Fibroblast of skin of left quadriceps (primary cell): ENCODE measurements around the gene SCG2.
"Not testable (repeated sequence)": the region's sequence is repeated elsewhere in the genome, so short reads cannot be mapped to it uniquely, and the experiment has no call there.

Source experiments
- DNase-seq, 2 experiments: peaks; one replicate each; pipeline ENCODE4 v3.0.0-alpha.2; 2013; ENCODE audit warnings: low read depth in 2 of 2

Gene SCG2

GRCh38 chr2:223613017-223613950, 11.1 kb upstream of the SCG2 start:
- peak; percentile 92 to 93 for DNase-seq

- DNase-seq, result no peak
These were observed 10.3 kb upstream of the SCG2 start for GRCh38 chr2:223612501-223612900.

GRCh38 chr2:223611061-223611460, 8.9 kb upstream of the SCG2 start:
- no peak for DNase-seq

GRCh38 chr2:223607476-223607875, 5.3 kb upstream of the SCG2 start:
- no peak for DNase-seq

- DNase-seq, result no peak
These were observed 4.8 kb upstream of the SCG2 start for GRCh38 chr2:223606946-223607345.

GRCh38 chr2:223604231-223604630, 2.1 kb upstream of the SCG2 start:
- no peak for DNase-seq

- DNase-seq, result no peak
These were observed 811 bp upstream of the SCG2 start for GRCh38 chr2:223602972-223603371.

- DNase-seq, result no peak
These were observed 1.1 kb downstream of the SCG2 start for GRCh38 chr2:223601018-223601417.

GRCh38 chr2:223599640-223600380, 2.4 kb downstream of the SCG2 start:
- DNase-seq, result peak; percentile 47 to 51

GRCh38 chr2:223598994-223599639, 3.0 kb downstream of the SCG2 start:
- DNase-seq, result peak; percentile 84 to 86

GRCh38 chr2:223597076-223597475, 5.1 kb downstream of the SCG2 start:
- DNase-seq, result peak; percentile 63 to 67

- DNase-seq, result no peak
These were observed 6.0 kb downstream of the SCG2 start for GRCh38 chr2:223596208-223596607.

GRCh38 chr2:223594831-223595230, 7.3 kb downstream of the SCG2 start:
- no peak for DNase-seq

GRCh38 chr2:223594259-223594658, 7.9 kb downstream of the SCG2 start:
- no peak for DNase-seq

GRCh38 chr2:223592689-223593088, 9.5 kb downstream of the SCG2 start:
- DNase-seq, result not testable (repeated sequence)

GRCh38 chr2:223591596-223591995, 10.6 kb downstream of the SCG2 start:
- DNase-seq, result peak; percentile 36 to 45

GRCh38 chr2:223590964-223591363, 11.2 kb downstream of the SCG2 start:
- DNase-seq, result no peak

GRCh38 chr2:223589901-223590300, 12.3 kb downstream of the SCG2 start:
- no peak for DNase-seq

GRCh38 chr2:223588251-223588650, 13.9 kb downstream of the SCG2 start:
- DNase-seq, result no peak

- no peak for DNase-seq
These were observed 14.9 kb downstream of the SCG2 start for GRCh38 chr2:223587301-223587700.

- peak; percentile 70 to 71 for DNase-seq
These were observed 15.9 kb downstream of the SCG2 start for GRCh38 chr2:223586261-223586660.

GRCh38 chr2:223585666-223586065, 16.5 kb downstream of the SCG2 start:
- DNase-seq, result no peak
